ENCODE measurements around the gene FBXL20.
"Not testable (repeated sequence)": the region's sequence is repeated elsewhere in the genome, so short reads cannot be mapped to it uniquely, and the experiment has no call there.

FBXL20 gene

DNA sequence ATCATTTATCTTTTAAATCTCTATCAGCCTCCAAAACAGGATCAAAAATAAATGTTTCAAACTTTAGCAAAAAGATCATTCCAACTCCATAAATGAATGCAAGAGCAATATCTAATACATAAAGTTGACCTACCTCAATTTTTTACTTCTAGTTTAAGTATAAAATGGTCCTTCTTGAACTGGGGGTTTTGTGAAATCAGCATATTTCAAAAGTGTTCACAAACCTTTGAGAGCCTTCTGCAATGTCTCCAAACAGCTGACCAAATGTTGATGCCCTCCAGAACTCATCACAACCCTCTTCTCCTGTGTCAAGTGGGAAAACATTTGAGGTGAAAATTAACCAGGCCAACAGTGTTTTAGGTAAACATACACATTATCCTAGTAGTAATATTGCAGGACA, 41.9 kb upstream of the FBXL20 start:
- H3K36me3 ChIP-seq (ENCODE audit: insufficient read depth): peaks cover 46% of the 10 kb centered on the region; the same call in 1 of the 2 replicates
- no peak overlapping the region for H2AFZ ChIP-seq (ENCODE audit: low read depth)
- H3K4me2 ChIP-seq: no peak overlapping the region
- H3K27ac ChIP-seq: no peak overlapping the region
- no peaks in the 10 kb centered on the region for H4K20me1 ChIP-seq (ENCODE audit: insufficient read depth)
- no peak overlapping the region for H3K4me3 ChIP-seq (IDR thresholded peaks at IDR 0.05; ENCODE audit: insufficient read depth, low read depth, low read length)
- H3K9ac ChIP-seq: no peak overlapping the region
- H3K4me1 ChIP-seq (ENCODE audit: low read depth, poor library complexity, severe bottlenecking): no peaks in the 10 kb centered on the region
- H3K27me3 ChIP-seq (ENCODE audit: insufficient read depth, low read depth): no peaks in the 10 kb centered on the region
- H3K79me2 ChIP-seq (ENCODE audit: insufficient read depth, low read depth): peaks cover 34% of the 10 kb centered on the region
- TF ChIP-seq, protein P1, sequence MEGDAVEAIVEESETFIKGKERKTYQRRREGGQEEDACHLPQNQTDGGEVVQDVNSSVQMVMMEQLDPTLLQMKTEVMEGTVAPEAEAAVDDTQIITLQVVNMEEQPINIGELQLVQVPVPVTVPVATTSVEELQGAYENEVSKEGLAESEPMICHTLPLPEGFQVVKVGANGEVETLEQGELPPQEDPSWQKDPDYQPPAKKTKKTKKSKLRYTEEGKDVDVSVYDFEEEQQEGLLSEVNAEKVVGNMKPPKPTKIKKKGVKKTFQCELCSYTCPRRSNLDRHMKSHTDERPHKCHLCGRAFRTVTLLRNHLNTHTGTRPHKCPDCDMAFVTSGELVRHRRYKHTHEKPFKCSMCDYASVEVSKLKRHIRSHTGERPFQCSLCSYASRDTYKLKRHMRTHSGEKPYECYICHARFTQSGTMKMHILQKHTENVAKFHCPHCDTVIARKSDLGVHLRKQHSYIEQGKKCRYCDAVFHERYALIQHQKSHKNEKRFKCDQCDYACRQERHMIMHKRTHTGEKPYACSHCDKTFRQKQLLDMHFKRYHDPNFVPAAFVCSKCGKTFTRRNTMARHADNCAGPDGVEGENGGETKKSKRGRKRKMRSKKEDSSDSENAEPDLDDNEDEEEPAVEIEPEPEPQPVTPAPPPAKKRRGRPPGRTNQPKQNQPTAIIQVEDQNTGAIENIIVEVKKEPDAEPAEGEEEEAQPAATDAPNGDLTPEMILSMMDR (conservative IDR thresholded peaks at IDR 0.05; ENCODE audit: low read depth, low read length): no peak

DNA sequence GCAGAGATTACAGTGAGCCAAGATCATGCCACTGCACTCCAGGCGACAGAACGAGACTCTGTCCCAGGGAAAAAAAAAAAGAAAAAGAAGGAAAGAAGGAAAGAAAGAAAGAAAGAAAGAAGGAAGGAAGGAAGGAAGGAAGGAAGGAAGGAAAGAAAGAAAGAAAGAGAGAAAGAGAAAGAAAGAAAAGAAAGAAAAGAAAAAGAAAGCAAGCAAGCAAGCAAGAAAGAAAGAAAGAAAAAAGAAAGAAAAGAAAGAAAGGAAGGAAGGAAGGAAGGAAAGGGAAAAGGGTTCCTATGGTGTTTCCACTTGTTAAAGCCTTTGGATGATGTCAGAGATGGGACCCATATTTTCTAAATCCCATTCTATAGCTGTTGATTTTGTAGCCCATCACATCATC, 38.4 kb upstream of the FBXL20 start:
- not testable (repeated sequence) for H4K20me1 ChIP-seq (ENCODE audit: insufficient read depth)

DNA sequence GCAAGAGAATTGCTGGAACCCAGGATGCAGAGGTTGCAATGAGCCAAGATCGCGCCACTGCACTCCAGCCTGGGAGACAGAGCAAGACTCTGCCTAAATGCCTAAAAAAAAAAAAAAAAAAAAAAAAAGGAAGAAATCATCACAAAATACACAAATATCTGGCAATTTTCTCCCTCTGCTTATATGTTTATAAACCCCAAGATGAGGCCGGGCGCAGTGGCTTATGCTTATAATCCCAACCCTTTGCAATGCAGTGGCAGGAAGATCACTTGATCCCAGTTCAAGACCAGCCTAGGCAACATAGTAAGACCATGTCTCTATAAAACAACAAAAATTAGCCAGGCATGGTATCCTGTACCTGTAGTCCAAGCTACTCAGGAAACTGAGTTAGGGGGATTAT, 28.2 kb upstream of the FBXL20 start:
- Histone ChIP-seq H3K9ac (no peak overlapping the region), H3K4me3 (IDR thresholded peaks at IDR 0.05; ENCODE audit: insufficient read depth, low read depth, low read length) (no peak overlapping the region), H3K27me3 (ENCODE audit: insufficient read depth, low read depth) (no peaks in the 10 kb centered on the region), H4K20me1 (ENCODE audit: insufficient read depth) (no peaks in the 10 kb centered on the region), H3K4me2 (no peak overlapping the region), H3K79me2 (ENCODE audit: insufficient read depth, low read depth) (no peaks in the 10 kb centered on the region), H3K36me3 (ENCODE audit: insufficient read depth) (peaks cover 11% of the 10 kb centered on the region; the same call in 1 of the 2 replicates), H3K27ac (no peak overlapping the region), H3K4me1 (ENCODE audit: low read depth, poor library complexity, severe bottlenecking) (no peaks in the 10 kb centered on the region), H2AFZ (ENCODE audit: low read depth) (no peak overlapping the region)
- TF ChIP-seq, protein P1 (conservative IDR thresholded peaks at IDR 0.05; ENCODE audit: low read depth, low read length): no peak

More for the DNA sequence above, 38.4 kb upstream of the FBXL20 start:
- not testable (repeated sequence) for H3K4me1 ChIP-seq (ENCODE audit: low read depth, poor library complexity, severe bottlenecking); H3K27ac ChIP-seq; H3K9ac ChIP-seq; H3K27me3 ChIP-seq (ENCODE audit: insufficient read depth, low read depth); H3K4me2 ChIP-seq; H2AFZ ChIP-seq (ENCODE audit: low read depth); H3K4me3 ChIP-seq (IDR thresholded peaks at IDR 0.05; ENCODE audit: insufficient read depth, low read depth, low read length); H3K79me2 ChIP-seq (ENCODE audit: insufficient read depth, low read depth)
- H3K36me3 ChIP-seq (ENCODE audit: insufficient read depth): peaks cover 51% of the 10 kb centered on the region; the same call in 1 of the 2 replicates

DNA sequence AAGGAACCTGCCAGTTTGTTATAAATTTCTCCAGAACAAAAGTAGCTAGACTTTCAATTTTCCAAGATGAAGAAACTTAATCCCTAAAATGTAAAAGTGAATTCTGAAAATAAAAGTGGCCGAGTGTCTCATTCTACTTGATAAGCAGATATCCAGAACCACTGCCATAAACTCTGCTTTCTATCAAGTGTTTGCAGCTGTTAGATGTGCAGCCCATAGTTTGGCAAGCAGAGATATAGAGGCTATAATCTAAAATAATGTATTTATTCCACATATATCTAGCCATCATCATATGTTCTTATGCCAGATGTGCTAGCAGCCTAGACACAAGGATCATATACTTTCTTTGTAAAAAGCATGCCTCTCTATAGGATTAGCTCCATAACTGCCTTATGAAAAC, 14.7 kb upstream of the FBXL20 start:
- H2AFZ ChIP-seq (ENCODE audit: low read depth): no peak overlapping the region
- peaks cover 28% of the 10 kb centered on the region; the same call in 1 of the 2 replicates for H3K36me3 ChIP-seq (ENCODE audit: insufficient read depth)
- TF ChIP-seq, protein P1 (conservative IDR thresholded peaks at IDR 0.05; ENCODE audit: low read depth, low read length): no peak
- no peak overlapping the region for H3K9ac ChIP-seq
- H3K4me2 ChIP-seq: no peak overlapping the region
- H3K79me2 ChIP-seq (ENCODE audit: insufficient read depth, low read depth): no peaks in the 10 kb centered on the region
- no peaks in the 10 kb centered on the region for H3K27me3 ChIP-seq (ENCODE audit: insufficient read depth, low read depth)
- no peak overlapping the region for H3K4me3 ChIP-seq (IDR thresholded peaks at IDR 0.05; ENCODE audit: insufficient read depth, low read depth, low read length)
- H4K20me1 ChIP-seq (ENCODE audit: insufficient read depth): no peaks in the 10 kb centered on the region
- H3K27ac ChIP-seq: no peak overlapping the region
- no peaks in the 10 kb centered on the region for H3K4me1 ChIP-seq (ENCODE audit: low read depth, poor library complexity, severe bottlenecking)

DNA sequence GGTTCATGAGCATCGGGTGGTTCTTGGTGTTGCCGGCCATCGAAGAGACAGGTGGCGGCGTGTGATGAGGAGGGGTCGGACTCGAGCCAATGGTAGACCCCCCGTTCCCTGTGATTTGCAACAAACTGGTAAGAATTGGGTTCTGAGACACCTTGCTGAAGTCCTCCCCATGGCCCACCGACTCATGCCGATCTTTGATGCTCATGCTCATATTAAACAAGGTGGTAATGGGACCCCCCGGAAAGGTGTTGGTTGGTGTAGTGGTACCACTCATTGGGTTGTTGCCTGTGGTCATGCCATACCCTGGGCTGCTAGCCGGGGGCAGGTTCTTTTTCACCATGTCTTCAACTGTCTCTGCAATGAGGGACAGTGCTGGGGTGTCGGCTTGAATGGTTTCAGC, 8.9 kb upstream of the FBXL20 start:
- no peaks in the 10 kb centered on the region for H3K4me1 ChIP-seq (ENCODE audit: low read depth, poor library complexity, severe bottlenecking)
- H4K20me1 ChIP-seq (ENCODE audit: insufficient read depth): no peaks in the 10 kb centered on the region
- no peaks in the 10 kb centered on the region for H3K79me2 ChIP-seq (ENCODE audit: insufficient read depth, low read depth)
- TF ChIP-seq, protein P1 (conservative IDR thresholded peaks at IDR 0.05; ENCODE audit: low read depth, low read length): no peak
- H3K27ac ChIP-seq: no peak overlapping the region
- H2AFZ ChIP-seq (ENCODE audit: low read depth): no peak overlapping the region
- no peak overlapping the region for H3K4me3 ChIP-seq (IDR thresholded peaks at IDR 0.05; ENCODE audit: insufficient read depth, low read depth, low read length)
- no peak overlapping the region for H3K9ac ChIP-seq
- no peak overlapping the region for H3K4me2 ChIP-seq
- peaks cover 8% of the 10 kb centered on the region; the same call in 1 of the 2 replicates for H3K36me3 ChIP-seq (ENCODE audit: insufficient read depth)
- H3K27me3 ChIP-seq (ENCODE audit: insufficient read depth, low read depth): no peaks in the 10 kb centered on the region
